GM23248 (cell line): ENCODE measurements around the gene ZSWIM4. TPM values are rescaled to one million over a fixed set of nuclear protein-coding genes. Genes with fewer than 3 reads are reported as not detected.
A peak's percentile ranks its signal among the peaks of the same experiment; 100 is the strongest.

ENCODE experiments used
- DNase-seq: peaks from one replicate; pipeline ENCODE4 v3.0.0-alpha.2; 2015
- H2AFZ ChIP-seq: fragments of 200-600 bp; sonication (generic); 2 replicates; pipeline ENCODE4 v1.6.1; 2016; ENCODE audit warnings: antibody characterized with exemption
- H3F3A ChIP-seq: fragments of 200-600 bp; sonication (generic); 2 replicates; pipeline ENCODE4 v1.6.1; 2016; ENCODE audit warnings: mild to moderate bottlenecking, antibody characterized with exemption, mixed run types; ENCODE audit not compliant: insufficient read depth
- H3K27ac ChIP-seq: fragments of 200-600 bp; sonication (generic); 2 replicates; pipeline ENCODE4 v1.5.1; 2016; ENCODE audit warnings: mild to moderate bottlenecking
- H3K27me3 ChIP-seq: fragments of 200-600 bp; sonication (generic); replicated peaks from 2 replicates; pipeline ENCODE4 v1.6.1; 2016; ENCODE audit warnings: mild to moderate bottlenecking; ENCODE audit not compliant: insufficient read depth
- H3K36me3 ChIP-seq: fragments of 200-600 bp; sonication (generic); 2 replicates; pipeline ENCODE4 v1.6.1; 2016; ENCODE audit warnings: low read depth, mild to moderate bottlenecking
- H3K4me1 ChIP-seq: fragments of 200-600 bp; sonication (generic); 2 replicates; pipeline ENCODE4 v1.6.1; 2016; ENCODE audit warnings: mild to moderate bottlenecking; ENCODE audit not compliant: insufficient read depth
- H3K4me2 ChIP-seq: fragments of 200-600 bp; sonication (generic); one replicate; pipeline ENCODE4 v1.6.1; 2016; ENCODE audit warnings: mild to moderate bottlenecking; ENCODE audit not compliant: unreplicated experiment
- H3K4me3 ChIP-seq: fragments of 200-600 bp; sonication (generic); 2 replicates; pipeline ENCODE4 v1.5.1; 2016; ENCODE audit warnings: mild to moderate bottlenecking
- H3K79me2 ChIP-seq: fragments of 200-600 bp; sonication (generic); 2 replicates; pipeline ENCODE4 v1.6.1; 2016; ENCODE audit warnings: mild to moderate bottlenecking; ENCODE audit not compliant: insufficient read depth
- H3K9ac ChIP-seq: fragments of 200-600 bp; sonication (generic); 2 replicates; pipeline ENCODE4 v1.6.1; 2016; ENCODE audit warnings: mild to moderate bottlenecking
- H3K9me2 ChIP-seq: fragments of 200-600 bp; sonication (generic); 2 replicates; pipeline ENCODE4 v1.6.1; 2016; ENCODE audit warnings: mixed run types, mild to moderate bottlenecking, moderate library complexity; ENCODE audit not compliant: insufficient read depth
- H3K9me3 ChIP-seq: fragments of 200-600 bp; sonication (generic); one replicate; pipeline ENCODE4 v1.6.1; 2017; ENCODE audit warnings: low read depth
- H4K20me1 ChIP-seq: fragments of 200-600 bp; sonication (generic); 2 replicates; pipeline ENCODE4 v1.6.0; 2016; ENCODE audit not compliant: insufficient read depth
- EZH2 ChIP-seq: fragments of 200-600 bp; sonication (generic); IDR thresholded peaks from 2 replicates; pipeline ENCODE4 v1.6.1; 2018; ENCODE audit warnings: antibody characterized with exemption, mild to moderate bottlenecking; ENCODE audit not compliant: insufficient read depth, poor library complexity, severe bottlenecking
- EZH2phosphoT487 ChIP-seq: fragments of 200-600 bp; sonication (generic); IDR thresholded peaks from 2 replicates; pipeline ENCODE4 v1.6.1; 2018; ENCODE audit warnings: antibody characterized with exemption, moderate library complexity, mild to moderate bottlenecking, low read depth; ENCODE audit not compliant: insufficient read depth
- WGBS, 2 experiments: methylation state at CpG; one replicate each; pipeline ENCODE4 v1.1.6; 2015 to 2017; ENCODE audit warnings: low lambda C conversion rate in 2 of 2, low coverage in 1 of 2; ENCODE audit errors: missing lambda C conversion rate in 2 of 2; 5-methylcytosine and 5-hydroxymethylcytosine counted together
- in situ Hi-C: fragments of 300-500 bp; cut with MboI; formaldehyde crosslinking; loops from 2 replicates; pipeline ENCODE4 v1.15.0; 2020
- polyA plus RNA-seq: library from polyadenylated mRNA; unstranded; fragments of >200 nt; fragmentation: Nextera tagmentation; extraction: Ambion mirVana; gene quantifications from 2 replicates; pipeline ENCODE4 v1.2.1, GENCODE V29; 2016
- total RNA-seq: library from RNA; depleted of rRNA; stranded (reverse); fragments of >200 nt; shearing (Covaris generic); gene quantifications from 2 replicates; pipeline ENCODE4 v1.2.3, GENCODE V29; 2014

Gene ZSWIM4
- total and polyA plus RNA-seq, 2 experiments from 2014 or later, result 0.81 to 2.9 TPM

DNA sequence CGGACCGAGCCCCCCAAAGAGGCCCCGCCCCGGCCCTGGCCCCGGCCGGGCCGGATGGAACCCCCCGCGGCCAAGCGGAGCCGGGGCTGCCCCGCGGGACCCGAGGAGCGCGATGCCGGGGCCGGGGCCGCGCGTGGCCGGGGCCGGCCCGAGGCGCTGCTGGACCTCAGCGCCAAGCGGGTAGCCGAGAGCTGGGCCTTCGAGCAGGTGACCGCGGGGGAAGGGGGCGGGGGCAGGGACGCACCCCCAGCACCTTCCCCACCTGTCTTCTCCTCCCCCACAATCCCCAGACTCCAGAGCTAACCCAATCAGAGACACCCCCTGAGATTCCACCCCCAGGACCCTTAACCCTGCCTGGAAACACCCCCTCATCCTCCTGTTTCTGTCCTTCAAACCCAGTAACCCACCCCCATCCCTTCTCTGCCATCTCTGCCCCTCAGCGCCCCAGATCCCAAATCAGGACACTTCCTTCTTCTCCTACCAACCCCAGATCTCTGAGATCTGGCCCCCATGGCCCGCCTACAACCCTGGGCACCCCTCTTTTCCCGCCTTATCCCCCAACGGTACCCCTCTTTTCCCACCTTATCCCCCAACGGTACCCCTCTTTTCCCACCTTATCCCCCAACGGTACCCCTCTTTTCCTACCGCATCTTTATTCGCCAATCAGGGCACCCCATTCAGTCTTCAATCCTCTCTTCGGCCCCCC is 505 bp downstream of the ZSWIM4 start:
- Histone ChIP-seq H2AFZ (no peak overlapping the region; the same call in 1 of the 2 replicates), H4K20me1 (no peaks in the 10 kb centered on the region), H3F3A (peaks cover 29% of the 10 kb centered on the region), H3K79me2 (peaks cover 20% of the 10 kb centered on the region), H3K9me3 (no peaks in the 10 kb centered on the region), H3K27ac (peak overlapping the region; percentile 86), H3K4me1 (peaks cover 23% of the 10 kb centered on the region), H3K9me2 (no peaks in the 10 kb centered on the region), H3K9ac (peak overlapping the region; percentile 84), H3K4me2 (peak overlapping the region; percentile 91), H3K4me3 (peak overlapping the region; percentile 80), H3K36me3 (no peaks in the 10 kb centered on the region), H3K27me3 (no peaks in the 10 kb centered on the region)
- 2 to 6% methylated on average over 5 to 42 of the region's 42 CpGs for WGBS, 2 experiments
- no peak for TF ChIP-seq EZH2
- no peak for TF ChIP-seq EZH2phosphoT487
- DNase-seq, result peak; percentile 51
- in situ Hi-C loops, result no loop called here

DNA sequence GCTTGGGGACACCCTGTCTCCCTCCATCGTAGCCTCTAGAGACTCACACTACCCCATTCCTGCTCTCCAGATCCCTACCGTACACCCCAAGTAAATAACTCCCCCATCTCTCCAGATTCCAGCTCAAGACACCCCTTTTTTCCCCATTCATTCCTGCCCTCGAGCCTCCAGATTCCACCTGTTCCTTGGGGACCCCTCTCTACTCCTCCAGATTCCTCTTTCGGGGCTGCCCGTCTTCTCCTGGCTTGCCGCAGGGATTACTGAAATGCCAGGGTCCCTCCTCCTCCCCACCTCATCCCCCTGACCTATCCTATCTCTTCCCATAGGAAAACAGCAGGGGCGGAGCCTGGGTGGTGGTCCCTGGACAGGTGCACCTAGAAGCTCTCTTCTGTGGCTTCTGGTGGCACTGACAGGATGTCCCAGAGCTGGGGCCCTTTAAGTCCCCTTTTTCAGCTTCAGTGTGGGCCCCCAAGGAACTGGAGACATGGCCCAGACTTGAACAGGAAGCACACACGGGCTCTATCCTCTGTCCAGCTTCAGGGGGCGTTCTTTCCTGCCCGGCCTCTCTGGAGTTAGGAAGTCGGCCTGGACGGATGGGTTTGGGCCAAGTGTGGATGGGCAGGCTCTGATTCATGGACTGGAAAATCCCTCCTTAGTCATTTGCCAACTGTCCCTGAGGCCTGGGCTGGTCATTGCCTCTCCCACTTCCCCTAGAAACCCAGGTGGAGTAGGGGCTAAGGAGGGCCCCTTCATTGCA is 1.2 kb downstream of the ZSWIM4 start:
- Histone ChIP-seq H3K4me3 (peak overlapping the region; percentile 80), H3K4me1 (peaks cover 23% of the 10 kb centered on the region), H3K9ac (peak overlapping the region; percentile 84), H3K36me3 (no peaks in the 10 kb centered on the region), H3K9me2 (no peaks in the 10 kb centered on the region), H3K27me3 (no peaks in the 10 kb centered on the region), H3K27ac (peak overlapping the region; percentile 86), H3K79me2 (peaks cover 20% of the 10 kb centered on the region), H4K20me1 (no peaks in the 10 kb centered on the region), H3F3A (peaks cover 29% of the 10 kb centered on the region), H3K9me3 (no peaks in the 10 kb centered on the region), H3K4me2 (peak overlapping the region; percentile 91), H2AFZ (no peak overlapping the region; the same call in 1 of the 2 replicates)
- in situ Hi-C loops, result no loop called here
- peak; percentile 97 for DNase-seq
- TF ChIP-seq EZH2, result no peak
- no peak for TF ChIP-seq EZH2phosphoT487
- WGBS, 2 experiments, result 1 to 2% methylated on average over 12 of the region's 12 CpGs

DNA sequence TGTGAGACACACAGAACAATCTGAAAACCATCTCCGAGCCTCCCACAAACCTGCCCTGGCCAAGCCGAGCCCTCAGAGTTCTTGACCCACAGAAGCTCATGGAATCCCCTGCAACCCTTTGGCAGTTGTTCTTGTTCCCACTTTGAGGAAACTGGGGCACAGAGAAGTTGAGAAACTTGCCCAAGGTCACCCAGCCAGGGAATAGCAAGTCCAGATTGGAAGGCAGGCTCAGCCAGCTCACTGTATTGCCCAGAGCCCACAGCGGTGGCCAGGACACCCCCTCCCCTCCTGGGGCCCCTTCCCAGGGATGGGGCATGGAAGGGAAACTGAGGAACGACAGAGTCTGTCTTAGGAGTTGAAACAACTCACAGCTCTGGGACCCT is 1.8 kb downstream of the ZSWIM4 start:
- peaks cover 29% of the 10 kb centered on the region for H3F3A ChIP-seq
- peaks cover 20% of the 10 kb centered on the region for H3K79me2 ChIP-seq
- H3K36me3 ChIP-seq, result no peaks in the 10 kb centered on the region
- H3K9me3 ChIP-seq, result no peaks in the 10 kb centered on the region
- H3K9me2 ChIP-seq, result no peaks in the 10 kb centered on the region
- 39 to 54% methylated on average over 4 of the region's 4 CpGs for WGBS, 2 experiments
- H3K9ac ChIP-seq, result peak overlapping the region; percentile 84
- TF ChIP-seq EZH2phosphoT487, result no peak
- TF ChIP-seq EZH2, result no peak
- no peaks in the 10 kb centered on the region for H3K27me3 ChIP-seq
- in situ Hi-C loops, result no loop called here
- H3K4me3 ChIP-seq, result peak overlapping the region; percentile 80
- no peak overlapping the region for H2AFZ ChIP-seq
- peak overlapping the region; percentile 91 for H3K4me2 ChIP-seq
- no peaks in the 10 kb centered on the region for H4K20me1 ChIP-seq
- no peak for DNase-seq
- H3K4me1 ChIP-seq, result peaks cover 23% of the 10 kb centered on the region
- H3K27ac ChIP-seq, result peak overlapping the region; percentile 86

DNA sequence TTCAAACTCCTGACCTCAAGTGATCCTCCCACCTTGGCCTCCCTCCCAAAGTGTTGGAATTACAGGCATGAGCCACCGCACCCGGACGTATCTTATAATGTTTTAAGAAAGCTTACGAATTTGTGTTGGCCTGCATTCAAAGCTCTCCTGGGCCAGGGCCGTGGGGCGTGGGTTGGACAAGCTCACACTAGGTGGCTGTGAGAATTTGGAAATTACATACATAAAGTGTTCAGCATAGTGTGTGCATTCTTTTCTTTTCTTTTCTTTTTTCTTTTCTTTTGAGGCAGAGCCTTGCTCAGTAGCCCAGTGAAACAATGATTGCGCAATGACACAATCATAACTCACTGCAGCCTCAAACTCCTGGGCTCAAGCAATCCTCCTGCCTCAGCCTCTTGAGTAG is 2.6 kb downstream of the ZSWIM4 start:
- TF ChIP-seq EZH2 (no peak), EZH2phosphoT487 (no peak)
- H3F3A ChIP-seq, result peaks cover 29% of the 10 kb centered on the region
- H3K9me2 ChIP-seq, result no peaks in the 10 kb centered on the region
- H3K36me3 ChIP-seq, result no peaks in the 10 kb centered on the region; the same call in 1 of the 2 replicates
- peak overlapping the region; percentile 91 for H3K4me2 ChIP-seq
- H4K20me1 ChIP-seq, result no peaks in the 10 kb centered on the region
- no peak overlapping the region for H3K4me3 ChIP-seq
- peaks cover 23% of the 10 kb centered on the region for H3K4me1 ChIP-seq
- H3K27ac ChIP-seq, result peak overlapping the region; percentile 86
- no peaks in the 10 kb centered on the region for H3K9me3 ChIP-seq
- H2AFZ ChIP-seq, result no peak overlapping the region
- DNase-seq, result peak; percentile 90
- no peaks in the 10 kb centered on the region for H3K27me3 ChIP-seq
- H3K79me2 ChIP-seq, result peaks cover 20% of the 10 kb centered on the region
- 20 to 22% methylated on average over 7 of the region's 7 CpGs for WGBS, 2 experiments
- in situ Hi-C loops, result no loop called here
- peak overlapping the region; percentile 84 for H3K9ac ChIP-seq
